Renal cortical epithelial cell (primary cell): Measurements from ENCODE around the gene ASB17. TPM values are rescaled to one million over a fixed set of nuclear protein-coding genes. Genes with fewer than 3 reads are reported as not detected.

Experiments used
- total RNA-seq: library from RNA; depleted of rRNA; stranded (reverse); fragments of >200 nt; gene quantifications from 2 replicates; pipeline ENCODE4 v1.2.3, GENCODE V29; 2014

Gene ASB17
- total RNA-seq, 1 donor from 2014 or later = not detected

Other genes with a start within 250 kb of the ASB17 start
- 29.5 and 70.1 TPM in 2 replicates for gene ACADM, start 207.7 kb downstream of the ASB17 start, total RNA-seq
- gene RABGGTB, start 146.1 kb downstream of the ASB17 start, total RNA-seq = 78.8 and 89.8 TPM in 2 replicates
- gene MSH4, start 135.5 kb downstream of the ASB17 start, total RNA-seq = 0.17 and 0.75 TPM in 2 replicates
- 0.50 and 0.69 TPM in 2 replicates for gene ST6GALNAC3, start 142.3 kb upstream of the ASB17 start, total RNA-seq